ENCODE measurements around the gene PIKFYVE. TPM values are rescaled to one million over a fixed set of nuclear protein-coding genes. Genes with fewer than 3 reads are reported as not detected.
"Not testable (repeated sequence)": the region's sequence is repeated elsewhere in the genome, so short reads cannot be mapped to it uniquely, and the experiment has no call there.

Gene PIKFYVE
- total and polyA plus RNA-seq, 5 donors from 2014 or later = 5.2 to 43.5 (median 6.4) TPM

- Mint-ChIP-seq H3K9me3 (peaks cover 0 to 7% (median 4%) of the 10 kb centered on the region in 7 donors), H3K4me3 (no peak overlapping the region), H3K36me3 (peaks cover 2% of the 10 kb centered on the region), H3K4me1 (peaks cover 5 to 22% (median 6%) of the 10 kb centered on the region in 4 donors), H3K27me3 (peaks cover 13% of the 10 kb centered on the region), H3K27ac (no peak overlapping the region)
- Histone ChIP-seq H3K4me1 (ENCODE audit: control insufficient read depth, insufficient read depth, low read length, poor library complexity, severe bottlenecking) (no peaks in the 10 kb centered on the region), H3K27ac (ENCODE audit: insufficient read depth, low read length, poor library complexity, severe bottlenecking) (no peak overlapping the region), H3K27me3 (ENCODE audit: control insufficient read depth, insufficient read depth, low read length) (no peaks in the 10 kb centered on the region), H3K9me3 (ENCODE audit: control insufficient read depth in 2 of 2, low read length in 2 of 2) (peaks cover 4% of the 10 kb centered on the region in 2 experiments), H3K4me3 (ENCODE audit: low read depth, low read length) (no peak overlapping the region), H3K36me3 (ENCODE audit: control insufficient read depth, insufficient read depth, low read length) (no peaks in the 10 kb centered on the region)
- no peak for ATAC-seq (ENCODE audit: low read depth in 2 of 2)
- no peak for DNase-seq
These were observed 100.4 kb downstream of the PIKFYVE start for GRCh38 chr2:208366215-208367127.

- peaks cover 4% of the 10 kb centered on the region in 2 experiments for H3K9me3 ChIP-seq (ENCODE audit: control insufficient read depth in 2 of 2, low read length in 2 of 2)
- peaks cover 0 to 10% (median 0%) of the 10 kb centered on the region in 4 donors for H3K4me1 Mint-ChIP-seq
- H3K27ac Mint-ChIP-seq = no peak overlapping the region
- H3K27ac ChIP-seq (ENCODE audit: insufficient read depth, low read length, poor library complexity, severe bottlenecking) = no peak overlapping the region
- no peaks in the 10 kb centered on the region for H3K27me3 ChIP-seq (ENCODE audit: control insufficient read depth, insufficient read depth, low read length)
- H3K36me3 ChIP-seq (ENCODE audit: control insufficient read depth, insufficient read depth, low read length) = no peaks in the 10 kb centered on the region
- H3K4me3 Mint-ChIP-seq = no peak overlapping the region
- no peak for DNase-seq
- peaks cover 13% of the 10 kb centered on the region for H3K27me3 Mint-ChIP-seq
- H3K4me3 ChIP-seq (ENCODE audit: low read depth, low read length) = no peak overlapping the region
- no peaks in the 10 kb centered on the region for H3K4me1 ChIP-seq (ENCODE audit: control insufficient read depth, insufficient read depth, low read length, poor library complexity, severe bottlenecking)
- no peaks in the 10 kb centered on the region for H3K36me3 Mint-ChIP-seq
- no peak for ATAC-seq (ENCODE audit: low read depth in 2 of 2)
- H3K9me3 Mint-ChIP-seq = peaks cover 0 to 7% (median 4%) of the 10 kb centered on the region in 7 donors
These were observed 103.0 kb downstream of the PIKFYVE start for GRCh38 chr2:208369091-208369490.

- H3K36me3 ChIP-seq (ENCODE audit: control insufficient read depth, insufficient read depth, low read length) = no peaks in the 10 kb centered on the region
- Mint-ChIP-seq H3K27ac (no peak overlapping the region), H3K9me3 (peaks cover 0 to 1% (median 0%) of the 10 kb centered on the region in 7 donors), H3K27me3 (peaks cover 20% of the 10 kb centered on the region), H3K4me3 (no peak overlapping the region), H3K36me3 (no peaks in the 10 kb centered on the region), H3K4me1 (peaks cover 0 to 4% (median 0%) of the 10 kb centered on the region in 4 donors)
- H3K27me3 ChIP-seq (ENCODE audit: control insufficient read depth, insufficient read depth, low read length) = no peaks in the 10 kb centered on the region
- no peak for DNase-seq
- H3K4me1 ChIP-seq (ENCODE audit: control insufficient read depth, insufficient read depth, low read length, poor library complexity, severe bottlenecking) = no peaks in the 10 kb centered on the region
- no peak overlapping the region for H3K4me3 ChIP-seq (ENCODE audit: low read depth, low read length)
- no peak for ATAC-seq (ENCODE audit: low read depth in 2 of 2)
- no peaks in the 10 kb centered on the region for H3K9me3 ChIP-seq (ENCODE audit: control insufficient read depth in 2 of 2, low read length in 2 of 2)
- H3K27ac ChIP-seq (ENCODE audit: insufficient read depth, low read length, poor library complexity, severe bottlenecking) = no peak overlapping the region
These were observed 105.0 kb downstream of the PIKFYVE start for GRCh38 chr2:208370881-208371633.

- no peak overlapping the region for H3K4me3 Mint-ChIP-seq
- ATAC-seq (ENCODE audit: low read depth in 2 of 2) (no peak), DNase-seq (no peak)
- Histone ChIP-seq H3K27ac (ENCODE audit: insufficient read depth, low read length, poor library complexity, severe bottlenecking) (no peak overlapping the region), H3K4me1 (ENCODE audit: control insufficient read depth, insufficient read depth, low read length, poor library complexity, severe bottlenecking) (no peaks in the 10 kb centered on the region), H3K4me3 (ENCODE audit: low read depth, low read length) (no peak overlapping the region), H3K27me3 (ENCODE audit: control insufficient read depth, insufficient read depth, low read length) (no peaks in the 10 kb centered on the region), H3K36me3 (ENCODE audit: control insufficient read depth, insufficient read depth, low read length) (no peaks in the 10 kb centered on the region), H3K9me3 (ENCODE audit: control insufficient read depth in 2 of 2, low read length in 2 of 2) (no peaks in the 10 kb centered on the region)
- no peak overlapping the region for H3K27ac Mint-ChIP-seq
- H3K36me3 Mint-ChIP-seq = no peaks in the 10 kb centered on the region
- H3K4me1 Mint-ChIP-seq = no peaks in the 10 kb centered on the region
- H3K27me3 Mint-ChIP-seq = peaks cover 17% of the 10 kb centered on the region
- H3K9me3 Mint-ChIP-seq = no peaks in the 10 kb centered on the region
These were observed 105.5 kb downstream of the PIKFYVE start for GRCh38 chr2:208371634-208371935.

- H3K4me3 ChIP-seq (ENCODE audit: low read depth, low read length) = no peak overlapping the region
- no peaks in the 10 kb centered on the region for H3K36me3 ChIP-seq (ENCODE audit: control insufficient read depth, insufficient read depth, low read length)
- no peaks in the 10 kb centered on the region for H3K9me3 Mint-ChIP-seq
- H3K4me1 Mint-ChIP-seq = no peaks in the 10 kb centered on the region
- DNase-seq (peak in 2 of 3 donors; percentile 20 to 42), ATAC-seq (ENCODE audit: low read depth in 2 of 2) (peak in 1 of 2 donors; percentile 28)
- H3K36me3 Mint-ChIP-seq = no peaks in the 10 kb centered on the region
- no peak overlapping the region for H3K27ac Mint-ChIP-seq
- H3K4me3 Mint-ChIP-seq = no peak overlapping the region
- no peaks in the 10 kb centered on the region for H3K4me1 ChIP-seq (ENCODE audit: control insufficient read depth, insufficient read depth, low read length, poor library complexity, severe bottlenecking)
- H3K27me3 Mint-ChIP-seq = peaks cover 13% of the 10 kb centered on the region
- no peaks in the 10 kb centered on the region for H3K9me3 ChIP-seq (ENCODE audit: control insufficient read depth in 2 of 2, low read length in 2 of 2)
- no peak overlapping the region for H3K27ac ChIP-seq (ENCODE audit: insufficient read depth, low read length, poor library complexity, severe bottlenecking)
- no peaks in the 10 kb centered on the region for H3K27me3 ChIP-seq (ENCODE audit: control insufficient read depth, insufficient read depth, low read length)
These were observed 107.5 kb downstream of the PIKFYVE start for GRCh38 chr2:208373460-208374089.

- H3K36me3 ChIP-seq (ENCODE audit: control insufficient read depth, insufficient read depth, low read length) = no peaks in the 10 kb centered on the region
- Mint-ChIP-seq H3K36me3 (no peaks in the 10 kb centered on the region), H3K4me3 (no peak overlapping the region), H3K27me3 (peaks cover 13% of the 10 kb centered on the region), H3K4me1 (no peaks in the 10 kb centered on the region), H3K27ac (peak overlapping the region in 1 of 3 donors; percentile 33), H3K9me3 (no peaks in the 10 kb centered on the region)
- no peak for ATAC-seq (ENCODE audit: low read depth in 2 of 2)
- H3K27ac ChIP-seq (ENCODE audit: insufficient read depth, low read length, poor library complexity, severe bottlenecking) = no peak overlapping the region
- no peaks in the 10 kb centered on the region for H3K4me1 ChIP-seq (ENCODE audit: control insufficient read depth, insufficient read depth, low read length, poor library complexity, severe bottlenecking)
- no peaks in the 10 kb centered on the region for H3K9me3 ChIP-seq (ENCODE audit: control insufficient read depth in 2 of 2, low read length in 2 of 2)
- H3K4me3 ChIP-seq (ENCODE audit: low read depth, low read length) = no peak overlapping the region
- peaks cover 1% of the 10 kb centered on the region for H3K27me3 ChIP-seq (ENCODE audit: control insufficient read depth, insufficient read depth, low read length)
- DNase-seq = no peak
These were observed 109.5 kb downstream of the PIKFYVE start for GRCh38 chr2:208375491-208376068.

GRCh38 chr2:208377344-208377860 is 111.3 kb downstream of the PIKFYVE start:
- H3K36me3 ChIP-seq (ENCODE audit: control insufficient read depth, insufficient read depth, low read length); H3K27ac Mint-ChIP-seq; H3K4me1 ChIP-seq (ENCODE audit: control insufficient read depth, insufficient read depth, low read length, poor library complexity, severe bottlenecking); H3K4me3 ChIP-seq (ENCODE audit: low read depth, low read length); H3K4me3 Mint-ChIP-seq; H3K36me3 Mint-ChIP-seq; H3K9me3 Mint-ChIP-seq; ATAC-seq (ENCODE audit: low read depth in 2 of 2); DNase-seq; H3K4me1 Mint-ChIP-seq; H3K27me3 ChIP-seq (ENCODE audit: control insufficient read depth, insufficient read depth, low read length); H3K27ac ChIP-seq (ENCODE audit: insufficient read depth, low read length, poor library complexity, severe bottlenecking); H3K9me3 ChIP-seq (ENCODE audit: control insufficient read depth in 2 of 2, low read length in 2 of 2): not testable (repeated sequence)
- peaks cover 15% of the 10 kb centered on the region for H3K27me3 Mint-ChIP-seq

Data from CD4-positive, CD25-positive, alpha-beta regulatory T cell (primary cell).